MV-4-11 (cell line): ENCODE results near the gene KRT6C.
A peak's percentile ranks its signal among the peaks of the same experiment; 100 is the strongest.
"Not testable (repeated sequence)": the region's sequence is repeated elsewhere in the genome, so short reads cannot be mapped to it uniquely, and the experiment has no call there.

Experiments used
- DNase-seq: peaks from one replicate; lab custom pipeline; 2025; lab: John Stamatoyannopoulos, UW

KRT6C gene

DNA sequence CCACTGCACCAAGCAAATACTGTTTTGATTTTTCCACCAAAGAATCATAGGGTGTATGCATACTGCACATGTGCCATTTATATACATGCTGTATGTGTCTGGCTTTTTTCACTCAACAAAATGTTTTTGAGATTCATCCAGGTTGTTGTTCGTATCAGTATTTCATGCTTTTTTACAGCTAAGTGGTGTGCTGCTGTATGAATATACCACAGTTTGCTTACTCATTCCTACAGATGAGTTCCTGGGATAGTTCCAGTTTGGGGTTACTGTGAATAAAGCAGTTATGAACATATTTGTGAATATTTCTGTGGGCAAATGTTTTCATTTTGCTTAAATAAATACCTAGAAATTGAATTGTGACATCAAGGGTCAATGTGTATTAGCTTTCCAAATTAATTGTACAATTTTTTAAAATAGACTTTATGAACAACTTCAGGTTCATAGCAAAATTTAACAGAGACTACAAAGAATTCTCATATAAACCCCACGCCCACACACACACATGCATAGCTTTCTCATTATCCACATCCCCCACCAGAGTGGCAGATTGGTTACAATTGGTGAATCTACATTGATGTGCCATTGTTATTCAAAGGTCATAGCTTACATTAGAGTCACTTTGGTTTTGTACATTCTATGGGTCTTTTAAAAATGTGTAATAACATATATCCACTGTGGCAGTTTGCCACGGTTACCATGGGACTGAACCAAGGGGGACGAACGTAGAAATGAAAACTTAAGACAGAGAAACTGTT is 26.4 kb upstream of the KRT6C start:
- no peak for DNase-seq

DNA sequence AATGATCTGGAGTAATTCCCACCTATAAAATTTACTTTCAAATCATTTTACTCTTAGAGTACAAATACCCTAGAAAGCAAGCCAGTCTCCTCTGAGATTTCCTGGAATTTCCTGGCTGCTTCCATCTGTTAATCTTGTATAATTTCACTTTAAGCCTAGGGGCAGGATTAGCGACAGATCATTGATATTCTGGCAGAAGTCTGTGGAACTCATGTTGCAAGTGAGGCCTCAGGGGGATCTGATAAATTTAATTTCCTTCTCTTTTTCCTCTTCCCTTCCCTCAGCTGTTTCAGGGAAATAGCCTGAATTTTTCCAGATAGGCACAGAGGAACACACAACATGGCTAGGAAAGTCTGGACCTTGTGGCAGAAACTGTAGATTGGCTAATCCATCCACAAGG is 25.3 kb upstream of the KRT6C start:
- DNase-seq = no peak

- no peak for DNase-seq
Measured at GRCh38 chr12:52497975-52498374, 24.4 kb upstream of the KRT6C start.

GRCh38 chr12:52496590-52497071 is 23.0 kb upstream of the KRT6C start:
- no peak for DNase-seq

GRCh38 chr12:52496054-52496453 is 22.4 kb upstream of the KRT6C start:
- DNase-seq = no peak

DNA sequence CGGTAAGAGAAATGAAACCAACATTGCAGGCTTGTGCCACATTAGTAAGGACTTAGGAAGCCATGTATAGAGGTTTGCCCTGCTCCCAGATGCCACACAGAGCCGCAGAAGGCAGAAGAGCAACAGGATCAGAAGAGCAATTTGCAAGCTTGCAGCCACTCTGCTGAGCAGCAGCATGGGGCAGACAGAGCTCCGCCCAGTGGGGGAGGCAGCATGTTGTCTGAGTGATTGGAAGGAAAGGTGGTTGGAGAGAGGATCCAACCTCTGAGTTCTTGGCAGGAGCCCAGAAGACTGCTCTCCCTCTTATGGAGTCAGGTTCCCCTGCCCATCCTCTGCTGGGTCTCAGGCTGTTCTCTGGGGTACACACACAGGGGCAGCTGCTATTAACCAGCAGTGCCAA is 21.8 kb upstream of the KRT6C start:
- peak; percentile 37 for DNase-seq

- no peak for DNase-seq
Measured at GRCh38 chr12:52494518-52494917, 20.9 kb upstream of the KRT6C start.

- DNase-seq = no peak
Measured at GRCh38 chr12:52494100-52494499, 20.5 kb upstream of the KRT6C start.

DNA sequence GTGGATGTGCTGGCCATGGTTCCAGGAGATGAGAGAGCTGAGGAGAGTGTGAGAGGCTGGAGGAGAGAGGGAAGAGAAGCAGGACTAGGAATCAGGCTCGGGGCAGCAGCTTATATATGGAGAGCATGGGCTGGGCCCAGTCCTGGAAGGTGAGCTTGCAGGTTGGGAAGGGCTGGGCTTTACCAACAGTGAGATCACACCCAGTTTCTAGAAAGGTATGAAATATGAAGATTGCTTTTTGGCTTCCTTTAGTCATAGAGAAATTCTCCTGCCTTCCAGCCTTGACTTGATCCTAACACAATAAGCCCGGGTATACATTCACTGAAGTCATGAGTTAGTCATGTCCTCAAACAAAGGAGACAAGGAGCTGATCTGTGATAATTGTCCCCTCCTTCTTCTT is 19.6 kb upstream of the KRT6C start, which contains the start of gene KRT6A:
KRT6A (minus strand) TSS at position 86 of the 400 bp plus-strand sequence; CDS start at position 17, 69 bp downstream.
- no peak for DNase-seq

- DNase-seq = not testable (repeated sequence)
Measured at GRCh38 chr12:52492405-52492804, 18.8 kb upstream of the KRT6C start.

- DNase-seq = not testable (repeated sequence)
Measured at GRCh38 chr12:52491495-52491894, 17.9 kb upstream of the KRT6C start.

- no peak for DNase-seq
Measured at GRCh38 chr12:52488736-52489135, 15.1 kb upstream of the KRT6C start.

- DNase-seq = not testable (repeated sequence)
Measured at GRCh38 chr12:52487744-52488443, 14.3 kb upstream of the KRT6C start.

DNA sequence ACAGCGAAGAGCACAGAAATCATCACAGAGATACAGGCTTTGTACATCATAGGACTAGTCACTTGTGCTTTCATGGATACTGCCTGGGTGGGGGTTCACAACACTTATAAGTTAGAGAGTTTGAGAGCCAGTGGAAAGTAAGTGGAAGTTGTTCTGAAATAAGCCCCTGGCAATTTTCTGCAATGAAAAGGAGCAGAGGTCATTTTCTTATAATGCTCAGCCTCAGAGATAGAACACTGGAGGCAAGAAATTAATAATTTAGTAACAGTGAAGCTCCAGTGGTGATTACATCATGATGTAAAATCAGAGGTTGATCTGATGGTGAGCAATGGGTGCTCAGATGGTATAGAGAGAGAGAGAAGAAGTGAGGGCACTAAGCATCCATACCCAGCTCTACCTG is 13.6 kb upstream of the KRT6C start:
- DNase-seq = no peak

- no peak for DNase-seq
Measured at GRCh38 chr12:52486166-52487105, 12.8 kb upstream of the KRT6C start.

GRCh38 chr12:52480073-52480472 is 6.5 kb upstream of the KRT6C start:
- no peak for DNase-seq

DNA sequence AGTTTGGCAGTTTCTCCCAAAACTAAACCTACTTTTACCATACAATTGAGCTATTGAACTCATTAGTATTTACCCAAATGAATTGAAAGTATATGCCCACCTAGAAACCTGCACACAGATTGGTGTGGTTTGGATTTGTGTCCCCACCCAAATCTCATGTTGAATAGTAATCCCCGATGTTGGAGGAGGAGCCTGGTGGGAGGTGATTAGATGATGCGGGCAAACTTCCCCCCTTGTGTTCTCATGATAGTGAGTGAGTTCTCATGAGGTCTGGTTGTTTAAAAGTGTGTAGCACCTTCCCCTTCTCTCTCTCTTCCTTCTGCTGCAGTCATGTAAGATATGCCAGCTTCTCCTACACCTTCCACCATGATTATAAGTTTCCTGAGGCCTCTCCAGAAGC is 4.0 kb upstream of the KRT6C start:
- DNase-seq = no peak

GRCh38 chr12:52474212-52474611 is 607 bp upstream of the KRT6C start:
- no peak for DNase-seq

GRCh38 chr12:52469853-52470252 is 3.8 kb downstream of the KRT6C start:
- no peak for DNase-seq

- no peak for DNase-seq
Measured at GRCh38 chr12:52464897-52465296, 8.7 kb downstream of the KRT6C start.

- DNase-seq = no peak
Measured at GRCh38 chr12:52461693-52462092, 11.9 kb downstream of the KRT6C start.

DNA sequence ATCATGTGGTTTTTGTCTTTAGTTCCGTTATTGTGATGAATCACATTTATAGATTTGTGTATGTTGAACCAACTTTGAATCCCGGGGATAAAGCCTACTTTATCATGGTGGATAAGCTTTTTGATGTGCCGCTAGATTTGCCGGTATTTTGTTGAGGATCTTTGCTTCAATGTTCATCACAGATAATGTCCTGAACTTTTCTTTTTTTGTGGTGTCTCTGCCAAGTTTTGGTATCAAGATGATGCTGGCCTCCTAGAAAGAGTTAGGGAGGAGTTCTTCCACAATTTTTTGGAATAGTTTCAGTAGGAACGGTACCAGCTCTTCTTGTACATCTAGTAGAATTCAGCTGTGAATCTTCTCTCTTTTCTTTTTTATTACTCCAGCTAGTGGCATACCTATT is 14.7 kb downstream of the KRT6C start:
- no peak for DNase-seq
